GM21515 (cell line): ENCODE data around the gene TOB2.

Experiments
- ATAC-seq: cut with Tn5 transposase; IDR thresholded peaks from one replicate; pipeline ENCODE4 v1.9.1; 2021; ENCODE audit not compliant: unreplicated experiment

Gene TOB2

DNA sequence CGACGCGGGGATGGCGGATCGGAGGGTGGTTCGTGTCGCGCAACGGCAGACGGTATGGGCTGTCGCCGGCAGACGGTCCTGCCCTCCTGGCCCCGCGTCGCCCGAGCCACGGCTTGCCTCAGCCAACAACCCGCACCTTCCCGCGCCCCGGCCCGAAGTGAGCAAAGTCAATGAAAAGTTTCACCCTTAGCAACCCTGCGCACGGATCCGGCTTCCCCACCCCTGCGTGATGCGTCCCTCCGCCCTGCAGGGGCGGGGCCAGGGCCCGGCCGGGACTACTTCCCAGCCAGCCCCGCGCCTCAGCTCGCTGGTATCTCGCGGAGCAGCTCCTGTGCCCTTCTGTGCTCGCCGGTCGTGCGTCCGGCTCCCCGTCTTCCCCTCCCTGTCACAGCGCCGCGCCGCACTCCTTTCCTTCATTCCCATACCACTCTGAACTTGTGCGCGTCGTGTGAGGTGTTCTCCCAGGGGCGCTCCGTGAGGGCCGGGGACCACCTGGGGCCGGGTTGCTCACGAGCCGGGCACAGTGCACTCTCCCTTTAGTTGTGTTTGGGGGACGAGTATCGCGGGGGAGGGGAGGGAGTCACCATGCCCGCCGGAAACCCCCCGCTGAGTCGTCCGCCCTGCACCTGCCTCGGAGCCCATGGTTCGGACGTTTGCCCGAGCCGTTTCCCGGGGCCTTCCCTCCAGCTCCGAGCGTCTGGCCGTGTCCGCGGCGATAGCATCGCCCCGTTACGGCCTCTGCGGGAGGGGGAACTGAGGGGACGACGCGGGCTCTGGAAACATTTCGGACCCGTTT lies at the start of gene TOB2:
Gene TOB2 (minus strand): TSS at position 163 of the 796 bp plus-strand sequence. CDS start 9,456 bp downstream, outside the sequence.
- ATAC-seq: peak; percentile 42

- no peak for ATAC-seq
Measured at GRCh38 chr22:41491374-41492100, 44.9 kb upstream of the TOB2 start.

DNA sequence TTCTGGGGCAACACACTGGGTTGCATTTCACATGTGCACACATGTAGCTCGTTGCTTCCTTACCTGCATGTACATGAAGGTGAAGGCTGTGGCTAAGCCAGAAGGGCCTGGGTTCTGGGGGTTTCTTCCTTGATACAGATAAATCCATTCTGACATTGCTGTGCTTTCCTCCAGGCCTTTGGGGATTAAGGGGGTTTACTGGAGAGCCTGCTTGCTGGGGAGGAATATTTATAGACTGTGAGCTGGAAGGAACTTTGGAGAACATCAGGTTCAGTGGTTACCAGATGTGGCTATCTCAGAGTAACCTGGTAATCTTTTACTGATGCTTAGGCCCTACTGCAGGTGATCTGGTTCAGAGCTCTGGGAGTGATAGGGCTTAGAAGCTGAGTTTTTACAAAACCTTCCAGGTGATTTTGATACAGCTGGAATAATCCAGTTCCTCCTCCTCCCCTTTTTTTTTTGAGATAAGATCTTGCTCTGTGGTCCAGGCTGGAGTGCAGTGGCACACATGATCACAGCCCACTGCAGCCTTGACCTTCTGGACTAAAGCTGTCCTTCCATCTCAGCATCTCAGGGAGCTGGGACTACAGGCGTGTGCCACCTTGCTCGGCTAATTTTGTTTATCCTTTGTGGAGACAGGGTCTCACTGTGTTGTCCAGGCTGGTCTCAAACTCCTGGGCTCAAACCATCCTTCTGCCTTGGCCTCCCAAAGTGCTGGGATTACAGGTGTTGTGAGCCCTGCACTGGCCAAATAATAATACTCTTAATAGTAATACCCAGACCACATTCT lies 42.2 kb upstream of the TOB2 start:
- no peak for ATAC-seq

GRCh38 chr22:41488076-41488475 lies 41.5 kb upstream of the TOB2 start:
- no peak for ATAC-seq

DNA sequence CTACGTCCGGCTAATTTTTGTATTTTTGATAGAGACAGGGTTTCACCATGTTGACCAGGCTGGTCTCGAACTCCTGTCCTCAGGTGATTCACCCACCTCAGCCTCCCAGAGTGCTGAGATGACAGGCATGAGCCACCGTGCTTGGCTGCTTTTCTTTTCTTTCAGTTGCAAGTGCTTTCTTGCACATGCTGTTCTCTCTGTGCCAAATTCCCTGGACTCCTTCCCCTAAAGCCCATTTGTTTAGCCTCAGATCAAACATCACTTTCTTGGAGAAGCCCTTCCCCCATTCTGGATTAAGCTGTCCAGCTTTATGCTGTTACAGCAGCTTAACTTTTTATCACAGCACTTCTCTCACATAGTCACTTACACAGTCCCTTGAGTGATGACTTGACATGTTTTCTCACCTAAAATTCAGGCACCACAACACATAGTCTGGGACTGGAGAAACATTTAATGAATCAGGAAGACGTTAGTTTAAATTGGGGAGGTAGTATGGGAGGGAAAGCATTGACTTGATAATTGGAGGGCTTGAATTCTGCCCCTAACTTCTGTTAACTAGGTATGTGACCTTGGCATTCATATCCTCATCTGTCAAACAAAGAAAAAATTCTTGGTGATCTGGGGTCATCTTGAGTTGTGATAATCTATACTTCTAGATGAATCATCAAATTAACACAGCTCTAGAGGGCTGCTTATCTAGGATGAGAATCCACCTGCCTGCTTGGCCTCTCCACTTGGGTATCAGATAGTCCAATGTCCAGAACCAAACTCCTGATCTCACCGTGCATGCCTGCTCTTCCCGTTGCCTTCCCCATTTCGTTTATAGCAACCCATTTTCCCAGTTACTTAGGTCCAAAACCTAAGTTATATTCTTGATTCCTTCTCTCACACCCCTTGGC lies 40.7 kb upstream of the TOB2 start:
- ATAC-seq: no peak

DNA sequence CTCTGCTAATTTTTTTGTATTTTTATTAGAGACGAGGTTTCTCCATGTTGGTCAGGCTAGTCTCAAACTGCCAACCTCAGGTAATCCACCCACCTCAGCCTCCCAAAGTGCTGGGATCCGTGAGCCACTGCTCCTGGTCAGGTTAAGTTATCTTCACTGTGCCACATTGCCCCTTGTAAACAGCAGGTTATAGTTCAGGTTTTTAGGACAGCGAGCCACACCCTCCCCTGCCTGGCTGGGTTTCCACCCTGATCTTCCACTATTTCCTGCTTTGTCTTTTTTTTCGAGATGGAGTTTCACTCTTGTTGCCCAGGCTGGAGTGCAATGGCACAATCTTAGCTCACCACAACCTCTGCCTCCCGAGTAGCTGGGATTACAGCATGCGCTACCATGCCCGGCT lies 38.4 kb upstream of the TOB2 start:
- ATAC-seq: no peak

- ATAC-seq: no peak
Measured at GRCh38 chr22:41482319-41482935, 35.8 kb upstream of the TOB2 start.

DNA sequence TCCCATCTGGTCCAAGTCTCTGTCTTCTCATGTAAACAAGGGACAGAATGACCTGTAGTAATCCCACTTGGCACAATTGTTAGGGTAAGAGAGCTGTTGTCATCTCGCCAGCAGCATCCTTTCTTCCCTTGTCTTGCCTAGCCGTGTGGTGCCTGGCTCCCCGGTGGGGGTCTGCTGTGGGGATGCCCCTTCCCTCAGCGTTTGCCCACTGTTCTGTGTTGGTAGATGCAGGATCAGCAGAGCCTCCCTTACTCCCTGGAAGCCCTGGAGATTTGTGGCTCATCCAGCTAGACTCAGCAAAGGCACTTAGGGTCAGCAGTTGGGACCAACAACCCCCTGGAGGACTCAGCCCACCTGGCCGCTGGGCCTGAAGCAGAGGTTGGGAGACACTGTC lies 35.3 kb upstream of the TOB2 start:
- ATAC-seq: no peak

- no peak for ATAC-seq
Measured at GRCh38 chr22:41481131-41481830, 34.7 kb upstream of the TOB2 start.

- ATAC-seq: no peak
Measured at GRCh38 chr22:41480397-41480735, 33.8 kb upstream of the TOB2 start.

DNA sequence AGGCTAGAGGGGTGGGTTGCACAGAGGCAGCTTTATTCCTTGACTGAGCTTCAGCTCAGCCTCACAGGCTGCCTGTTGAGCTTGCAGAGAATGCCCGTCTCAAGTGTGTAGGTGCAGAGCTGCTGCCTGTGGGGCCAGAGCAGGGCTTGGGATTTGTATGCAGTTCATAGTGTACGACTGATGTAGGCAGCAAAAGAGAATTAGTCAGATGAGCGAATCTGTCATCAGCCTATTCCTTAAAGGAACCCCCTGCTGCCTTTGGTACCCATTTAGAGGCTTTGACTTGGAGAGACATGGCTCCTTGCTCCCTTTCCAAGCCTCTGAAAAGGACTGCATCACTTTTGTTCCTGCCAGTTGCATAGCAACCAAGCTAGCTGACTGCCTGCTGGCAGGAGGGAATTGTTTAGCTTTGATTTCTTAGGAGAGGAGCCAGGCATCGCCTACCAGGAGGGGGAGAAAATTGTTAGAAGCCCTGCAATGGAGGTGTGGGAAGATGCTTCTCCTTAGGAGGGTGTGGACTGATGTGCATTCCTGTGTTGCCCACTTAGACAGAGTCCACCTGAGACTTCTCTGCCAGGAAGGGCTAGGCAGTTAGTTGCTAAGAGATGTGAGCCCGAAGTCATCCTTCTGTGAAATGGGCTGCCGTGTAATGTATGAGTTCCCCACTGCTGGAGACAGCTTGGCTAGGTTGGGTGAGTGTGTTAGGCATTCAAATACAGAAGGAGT lies 33.2 kb upstream of the TOB2 start:
- no peak for ATAC-seq

DNA sequence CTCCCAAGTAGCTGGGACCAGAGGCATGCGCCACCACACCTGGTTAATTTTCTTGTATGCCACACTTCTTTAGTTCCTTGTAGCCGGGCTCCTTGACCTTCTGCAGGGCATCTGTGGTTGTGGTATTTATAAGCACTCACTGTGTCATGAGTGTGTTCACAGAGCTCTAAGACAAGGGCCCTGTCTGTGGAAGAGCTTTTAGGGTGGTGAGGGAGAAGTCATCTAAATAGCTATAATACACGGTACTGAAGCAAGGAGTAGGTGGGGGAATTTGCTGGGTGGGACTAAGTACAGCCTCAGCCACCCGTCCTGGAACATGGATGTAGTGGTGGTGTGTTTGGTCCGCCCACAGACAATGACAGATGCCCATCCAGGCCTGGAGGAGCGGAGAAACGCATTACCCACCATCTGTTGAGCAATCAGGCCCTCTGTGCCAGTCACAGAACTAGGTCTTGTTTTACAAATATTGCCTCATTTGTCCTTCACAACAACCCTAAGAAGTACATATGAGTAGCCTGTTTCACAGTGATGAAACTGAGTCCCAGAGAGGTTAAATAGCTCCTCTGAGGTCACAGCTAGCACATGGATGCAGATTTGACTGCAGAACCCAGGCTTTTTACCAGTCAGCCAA lies 32.4 kb upstream of the TOB2 start:
- no peak for ATAC-seq

- no peak for ATAC-seq
Measured at GRCh38 chr22:41478473-41478872, 31.9 kb upstream of the TOB2 start.

DNA sequence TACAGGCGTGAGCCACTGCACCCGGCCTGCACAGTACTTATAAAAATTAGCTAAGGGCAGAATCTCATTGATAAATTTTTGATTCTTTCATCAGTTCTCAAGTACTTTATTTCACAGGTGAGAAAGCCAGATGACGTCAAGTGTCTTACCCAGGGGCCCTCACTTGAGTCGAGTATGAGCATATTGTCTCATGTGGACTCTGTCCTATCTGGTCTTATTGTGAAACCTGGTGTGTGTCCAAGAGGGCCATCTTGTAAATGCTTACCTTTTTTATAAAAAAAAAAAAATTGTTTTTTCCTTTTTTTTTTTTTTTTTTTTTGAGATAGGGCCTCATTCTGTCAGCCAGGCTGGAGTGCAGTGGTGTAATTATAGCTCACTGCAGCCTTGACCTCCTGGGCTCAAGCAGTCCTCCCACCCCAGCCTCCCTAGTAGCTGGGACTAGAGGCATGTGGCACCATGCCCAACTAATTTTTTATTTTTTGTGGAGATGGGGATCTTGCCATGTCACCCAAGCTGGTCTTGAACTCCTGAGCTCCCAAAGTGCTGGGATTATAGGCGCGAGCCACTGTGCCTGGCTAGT lies 28.4 kb upstream of the TOB2 start:
- ATAC-seq: no peak

DNA sequence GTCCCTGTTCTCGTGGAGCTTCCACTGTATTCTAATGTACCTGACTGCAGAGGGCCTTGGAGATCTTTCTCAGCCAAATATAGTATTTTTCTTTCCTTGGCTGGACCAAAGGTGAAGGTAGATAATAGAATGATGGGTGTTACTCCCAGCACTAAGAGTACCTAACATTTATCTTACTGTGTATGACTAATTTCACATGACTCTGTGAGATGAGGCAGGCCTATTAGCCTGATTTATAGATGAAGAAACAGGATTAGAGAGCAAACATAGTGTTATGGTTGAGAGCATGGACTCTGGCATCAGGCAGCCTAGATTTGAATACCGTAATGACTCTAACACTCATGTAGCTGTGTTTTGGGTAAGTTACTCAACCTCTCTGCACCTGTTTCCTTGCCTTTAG lies 25.0 kb upstream of the TOB2 start:
- no peak for ATAC-seq

DNA sequence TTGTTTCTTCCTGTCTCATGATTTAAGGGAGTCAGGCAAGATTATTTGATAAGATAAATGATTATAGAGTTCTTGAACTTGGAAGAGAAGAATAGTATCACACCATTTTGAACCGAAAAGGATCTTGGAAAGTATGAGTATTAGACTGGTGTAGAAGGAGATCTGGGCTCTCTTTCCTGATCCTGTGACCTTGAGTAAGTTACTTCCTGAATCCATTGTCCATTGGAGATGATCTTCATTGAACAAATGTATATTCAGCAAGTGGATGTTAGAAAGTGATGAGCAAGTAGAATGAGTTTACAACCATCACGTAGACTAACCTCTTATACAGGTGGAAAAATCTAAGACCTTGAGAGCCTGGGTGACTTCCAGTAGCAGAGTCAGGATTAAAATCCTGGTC lies 24.3 kb upstream of the TOB2 start:
- ATAC-seq: no peak

DNA sequence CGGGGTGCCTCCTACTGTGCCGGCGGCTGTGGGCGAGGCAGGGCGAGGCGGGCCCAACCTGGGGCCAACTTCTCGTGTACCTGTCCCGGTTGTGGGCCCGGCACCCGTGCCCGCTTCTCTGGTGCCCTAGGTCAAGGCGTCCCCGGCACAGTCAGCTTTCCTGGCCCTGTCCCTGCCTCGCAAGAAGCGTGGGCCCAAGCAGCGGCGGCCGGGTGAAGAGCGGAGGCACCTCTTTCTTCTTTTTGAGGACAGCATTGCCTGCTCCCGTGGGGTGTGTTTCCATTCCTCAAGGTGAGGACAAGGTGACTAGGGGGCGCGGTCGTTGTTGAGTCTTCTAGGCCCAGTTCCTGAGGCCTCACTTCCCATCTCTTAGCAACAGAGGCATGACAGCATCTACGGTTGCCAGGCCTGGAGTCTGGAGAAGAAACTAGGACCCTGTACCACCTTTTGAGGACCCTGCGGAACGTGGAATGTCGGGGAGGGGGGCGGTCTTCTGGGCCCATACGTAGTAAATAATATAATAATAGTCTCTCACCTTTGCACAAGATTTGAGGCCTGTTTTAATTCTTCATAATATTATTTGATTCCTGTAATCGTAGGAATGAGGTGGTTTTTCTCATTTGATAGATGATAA lies 22.7 kb upstream of the TOB2 start:
- peak; percentile 16 for ATAC-seq
